Kidney epithelial cell (primary cell): ENCODE data around the gene SPR. TPM values are rescaled to one million over a fixed set of nuclear protein-coding genes. Genes with fewer than 3 reads are reported as not detected.
"Not testable (repeated sequence)": the region's sequence is repeated elsewhere in the genome, so short reads cannot be mapped to it uniquely, and the experiment has no call there.

Experiments
- DNase-seq: peaks from one replicate; pipeline ENCODE4 v3.0.0-alpha.2; 2010; ENCODE audit warnings: low read depth
- H3K27me3 ChIP-seq: 2 replicates; pipeline ENCODE4 v1.6.0; 2011; ENCODE audit warnings: low read length; ENCODE audit not compliant: control insufficient read depth, insufficient read depth
- H3K36me3 ChIP-seq: 2 replicates; pipeline ENCODE4 v1.5.1; 2011; ENCODE audit warnings: low read length; ENCODE audit not compliant: control insufficient read depth, insufficient read depth
- H3K4me3 ChIP-seq: 2 replicates; pipeline ENCODE4 v1.5.1; 2011; ENCODE audit warnings: low read depth, mild to moderate bottlenecking, control low read depth, low read length
- CTCF ChIP-seq: IDR thresholded peaks from 2 replicates; pipeline ENCODE4 v1.5.1; 2011; ENCODE audit warnings: mild to moderate bottlenecking, moderate library complexity, low read length, control low read depth, inconsistent platforms; ENCODE audit not compliant: insufficient read depth, poor library complexity, severe bottlenecking
- total RNA-seq: library from RNA; depleted of rRNA; stranded (reverse); fragments of >200 nt; gene quantifications from 2 replicates; pipeline ENCODE4 v1.2.3, GENCODE V29; 2015

SPR gene
- total RNA-seq, 1 donor from 2014 or later = 15.0 TPM

- TF ChIP-seq CTCF = no peak
- Histone ChIP-seq H3K36me3 (no peaks in the 10 kb centered on the region), H3K4me3 (no peak overlapping the region), H3K27me3 (peaks cover 6% of the 10 kb centered on the region)
- no peak for DNase-seq
Measured at GRCh38 chr2:72895759-72896281, 8.6 kb downstream of the SPR start.

GRCh38 chr2:72896446-72896845 lies 9.2 kb downstream of the SPR start:
- Histone ChIP-seq H3K27me3 (peaks cover 6% of the 10 kb centered on the region), H3K4me3 (no peak overlapping the region), H3K36me3 (no peaks in the 10 kb centered on the region)
- DNase-seq = no peak
- TF ChIP-seq CTCF = no peak

GRCh38 chr2:72897785-72898584 lies 10.8 kb downstream of the SPR start:
- Histone ChIP-seq H3K36me3 (no peaks in the 10 kb centered on the region), H3K27me3 (peaks cover 10% of the 10 kb centered on the region), H3K4me3 (no peak overlapping the region)
- TF ChIP-seq CTCF = no peak
- no peak for DNase-seq

- Histone ChIP-seq H3K36me3 (no peaks in the 10 kb centered on the region), H3K27me3 (peaks cover 11% of the 10 kb centered on the region), H3K4me3 (no peak overlapping the region)
- DNase-seq = no peak
- no peak for TF ChIP-seq CTCF
Measured at GRCh38 chr2:72898585-72898906, 11.3 kb downstream of the SPR start.

- DNase-seq = no peak
- no peaks in the 10 kb centered on the region for H3K36me3 ChIP-seq
- no peak overlapping the region for H3K4me3 ChIP-seq
- TF ChIP-seq CTCF = no peak
- H3K27me3 ChIP-seq = peaks cover 9% of the 10 kb centered on the region
Measured at GRCh38 chr2:72900191-72900825, 13.1 kb downstream of the SPR start.

GRCh38 chr2:72901426-72901825 lies 14.2 kb downstream of the SPR start:
- H3K27me3 ChIP-seq = peaks cover 9% of the 10 kb centered on the region

GRCh38 chr2:72907369-72907768 lies 20.2 kb downstream of the SPR start:
- not testable (repeated sequence) for H3K36me3 ChIP-seq, DNase-seq, H3K27me3 ChIP-seq, H3K4me3 ChIP-seq

More at GRCh38 chr2:72901426-72901825, 14.2 kb downstream of the SPR start:
- TF ChIP-seq CTCF = no peak
- no peak overlapping the region for H3K4me3 ChIP-seq
- no peak for DNase-seq
- H3K36me3 ChIP-seq = no peaks in the 10 kb centered on the region
